SK-N-SH treated with all-trans-retinoic acid at 6 μM for 48 hours (cell line): Measurements from ENCODE around the gene OGDHL.

Experiments used
- CREB5 ChIP-seq: fragments of 250-450 bp; sonication (Bioruptor Pico); IDR thresholded peaks from 2 replicates; pipeline ENCODE4 v1.5.1; 2020; ENCODE audit warnings: low read depth, mild to moderate bottlenecking, moderate library complexity
- PATZ1 ChIP-seq: fragments of 250-450 bp; sonication (Bioruptor Pico); IDR thresholded peaks from 2 replicates; pipeline ENCODE4 v1.8.0; 2020; ENCODE audit warnings: mild to moderate bottlenecking, moderate library complexity, borderline replicate concordance
- RARB ChIP-seq: fragments of 250-450 bp; sonication (Bioruptor Pico); IDR thresholded peaks from 2 replicates; pipeline ENCODE4 v1.8.0; 2021; ENCODE audit warnings: mild to moderate bottlenecking, moderate library complexity
- TCF4 ChIP-seq: fragments of 250-450 bp; sonication (Bioruptor Pico); IDR thresholded peaks from 2 replicates; pipeline ENCODE4 v1.8.0; 2021; ENCODE audit warnings: mild to moderate bottlenecking, moderate library complexity, borderline replicate concordance
- ZFP3 ChIP-seq: fragments of 250-450 bp; sonication (Bioruptor Pico); IDR thresholded peaks from 2 replicates; pipeline ENCODE4 v1.5.0; 2020; ENCODE audit warnings: mild to moderate bottlenecking, moderate library complexity
- ZNF8 ChIP-seq: fragments of 450-650 bp; formaldehyde crosslinking; IDR thresholded peaks from 2 replicates; pipeline ENCODE4 v1.5.0; 2020; ENCODE audit warnings: mild to moderate bottlenecking, moderate library complexity

GRCh38 chr10:49744091-49744685 is 17.9 kb downstream of the OGDHL start:
- TF ChIP-seq ZFP3 (CRISPR knock-in tag), result no peak
- no peak for TF ChIP-seq RARB (CRISPR knock-in tag)
- no peak for TF ChIP-seq ZNF8
- TF ChIP-seq TCF4 (CRISPR knock-in tag), result no peak
- no peak for TF ChIP-seq CREB5
- no peak for TF ChIP-seq PATZ1 (CRISPR knock-in tag)
